GM21619 (cell line): Measurements from ENCODE around the gene SH3BP5L.

ENCODE experiments used
- ATAC-seq: cut with Tn5 transposase; IDR thresholded peaks from one replicate; pipeline ENCODE4 v1.9.1; 2021; ENCODE audit not compliant: unreplicated experiment

SH3BP5L gene

GRCh38 chr1:248825909-248826760 is at the start of gene SH3BP5L:
Gene SH3BP5L, minus strand, starts transcription at chr1:248825915. Its CDS starts 980 bp downstream, at chr1:248824935.
- peak; percentile 89 for ATAC-seq

- ATAC-seq = peak; percentile 50
These were observed 48.3 kb upstream of the SH3BP5L start for GRCh38 chr1:248873993-248874533.

- ATAC-seq = peak; percentile 80
These were observed 47.8 kb upstream of the SH3BP5L start for GRCh38 chr1:248873409-248873992.

- ATAC-seq = peak; percentile 34
These were observed 47.2 kb upstream of the SH3BP5L start for GRCh38 chr1:248872752-248873408.

GRCh38 chr1:248871837-248872401 is 46.2 kb upstream of the SH3BP5L start:
- ATAC-seq = no peak

- ATAC-seq = peak; percentile 62
These were observed 37.5 kb upstream of the SH3BP5L start for GRCh38 chr1:248862998-248863881.

- ATAC-seq = peak; percentile 4
These were observed 36.9 kb upstream of the SH3BP5L start for GRCh38 chr1:248862695-248862997.

- no peak for ATAC-seq
These were observed 35.9 kb upstream of the SH3BP5L start for GRCh38 chr1:248861616-248862015.

- ATAC-seq = no peak
These were observed 34.3 kb upstream of the SH3BP5L start for GRCh38 chr1:248860007-248860406.

- peak; percentile 73 for ATAC-seq
These were observed 33.5 kb upstream of the SH3BP5L start, which contains the start of gene ZNF692 for GRCh38 chr1:248858891-248859889. Gene ZNF692, minus strand, starts transcription at chr1:248859085. Its CDS starts 776 bp downstream, at chr1:248858309.

- peak; percentile 36 for ATAC-seq
These were observed 32.6 kb upstream of the SH3BP5L start for GRCh38 chr1:248858096-248858890.

GRCh38 chr1:248857749-248858095 is 32.0 kb upstream of the SH3BP5L start:
- ATAC-seq = no peak

GRCh38 chr1:248857201-248857600 is 31.5 kb upstream of the SH3BP5L start:
- no peak for ATAC-seq

GRCh38 chr1:248856176-248856575 is 30.5 kb upstream of the SH3BP5L start:
- ATAC-seq = no peak

GRCh38 chr1:248855580-248855979 is 29.9 kb upstream of the SH3BP5L start:
- no peak for ATAC-seq

- no peak for ATAC-seq
These were observed 28.1 kb upstream of the SH3BP5L start for GRCh38 chr1:248853663-248854375.

GRCh38 chr1:248852481-248853405 is 27.0 kb upstream of the SH3BP5L start:
- no peak for ATAC-seq
